ENCODE data around the gene TUBB2B. TPM values are rescaled to one million over a fixed set of nuclear protein-coding genes. Genes with fewer than 3 reads are reported as not detected.

The TUBB2B gene
- total and polyA plus RNA-seq, 2 experiments from 2014 or later, result 355 to 794 TPM

DNA sequence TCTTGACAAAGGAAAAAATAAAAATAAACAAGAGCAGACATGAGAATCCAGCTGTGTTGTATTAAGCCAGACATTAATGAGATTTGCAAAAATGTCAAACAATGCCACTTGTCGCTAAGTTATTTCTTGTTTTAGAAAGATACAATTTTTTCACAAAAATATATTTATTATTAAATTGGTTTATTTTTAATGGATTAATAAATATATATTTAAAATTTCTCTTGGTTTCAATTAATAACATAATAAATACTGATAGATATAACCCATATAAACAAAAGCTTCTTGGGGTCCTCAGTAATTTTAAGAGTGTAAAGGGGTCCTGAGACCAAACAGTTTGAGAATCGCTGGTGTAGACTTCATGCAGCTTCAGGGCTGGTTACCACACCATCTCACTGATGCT is 26.1 kb downstream of the TUBB2B start (continued):
- TF ChIP-seq, protein P1, sequence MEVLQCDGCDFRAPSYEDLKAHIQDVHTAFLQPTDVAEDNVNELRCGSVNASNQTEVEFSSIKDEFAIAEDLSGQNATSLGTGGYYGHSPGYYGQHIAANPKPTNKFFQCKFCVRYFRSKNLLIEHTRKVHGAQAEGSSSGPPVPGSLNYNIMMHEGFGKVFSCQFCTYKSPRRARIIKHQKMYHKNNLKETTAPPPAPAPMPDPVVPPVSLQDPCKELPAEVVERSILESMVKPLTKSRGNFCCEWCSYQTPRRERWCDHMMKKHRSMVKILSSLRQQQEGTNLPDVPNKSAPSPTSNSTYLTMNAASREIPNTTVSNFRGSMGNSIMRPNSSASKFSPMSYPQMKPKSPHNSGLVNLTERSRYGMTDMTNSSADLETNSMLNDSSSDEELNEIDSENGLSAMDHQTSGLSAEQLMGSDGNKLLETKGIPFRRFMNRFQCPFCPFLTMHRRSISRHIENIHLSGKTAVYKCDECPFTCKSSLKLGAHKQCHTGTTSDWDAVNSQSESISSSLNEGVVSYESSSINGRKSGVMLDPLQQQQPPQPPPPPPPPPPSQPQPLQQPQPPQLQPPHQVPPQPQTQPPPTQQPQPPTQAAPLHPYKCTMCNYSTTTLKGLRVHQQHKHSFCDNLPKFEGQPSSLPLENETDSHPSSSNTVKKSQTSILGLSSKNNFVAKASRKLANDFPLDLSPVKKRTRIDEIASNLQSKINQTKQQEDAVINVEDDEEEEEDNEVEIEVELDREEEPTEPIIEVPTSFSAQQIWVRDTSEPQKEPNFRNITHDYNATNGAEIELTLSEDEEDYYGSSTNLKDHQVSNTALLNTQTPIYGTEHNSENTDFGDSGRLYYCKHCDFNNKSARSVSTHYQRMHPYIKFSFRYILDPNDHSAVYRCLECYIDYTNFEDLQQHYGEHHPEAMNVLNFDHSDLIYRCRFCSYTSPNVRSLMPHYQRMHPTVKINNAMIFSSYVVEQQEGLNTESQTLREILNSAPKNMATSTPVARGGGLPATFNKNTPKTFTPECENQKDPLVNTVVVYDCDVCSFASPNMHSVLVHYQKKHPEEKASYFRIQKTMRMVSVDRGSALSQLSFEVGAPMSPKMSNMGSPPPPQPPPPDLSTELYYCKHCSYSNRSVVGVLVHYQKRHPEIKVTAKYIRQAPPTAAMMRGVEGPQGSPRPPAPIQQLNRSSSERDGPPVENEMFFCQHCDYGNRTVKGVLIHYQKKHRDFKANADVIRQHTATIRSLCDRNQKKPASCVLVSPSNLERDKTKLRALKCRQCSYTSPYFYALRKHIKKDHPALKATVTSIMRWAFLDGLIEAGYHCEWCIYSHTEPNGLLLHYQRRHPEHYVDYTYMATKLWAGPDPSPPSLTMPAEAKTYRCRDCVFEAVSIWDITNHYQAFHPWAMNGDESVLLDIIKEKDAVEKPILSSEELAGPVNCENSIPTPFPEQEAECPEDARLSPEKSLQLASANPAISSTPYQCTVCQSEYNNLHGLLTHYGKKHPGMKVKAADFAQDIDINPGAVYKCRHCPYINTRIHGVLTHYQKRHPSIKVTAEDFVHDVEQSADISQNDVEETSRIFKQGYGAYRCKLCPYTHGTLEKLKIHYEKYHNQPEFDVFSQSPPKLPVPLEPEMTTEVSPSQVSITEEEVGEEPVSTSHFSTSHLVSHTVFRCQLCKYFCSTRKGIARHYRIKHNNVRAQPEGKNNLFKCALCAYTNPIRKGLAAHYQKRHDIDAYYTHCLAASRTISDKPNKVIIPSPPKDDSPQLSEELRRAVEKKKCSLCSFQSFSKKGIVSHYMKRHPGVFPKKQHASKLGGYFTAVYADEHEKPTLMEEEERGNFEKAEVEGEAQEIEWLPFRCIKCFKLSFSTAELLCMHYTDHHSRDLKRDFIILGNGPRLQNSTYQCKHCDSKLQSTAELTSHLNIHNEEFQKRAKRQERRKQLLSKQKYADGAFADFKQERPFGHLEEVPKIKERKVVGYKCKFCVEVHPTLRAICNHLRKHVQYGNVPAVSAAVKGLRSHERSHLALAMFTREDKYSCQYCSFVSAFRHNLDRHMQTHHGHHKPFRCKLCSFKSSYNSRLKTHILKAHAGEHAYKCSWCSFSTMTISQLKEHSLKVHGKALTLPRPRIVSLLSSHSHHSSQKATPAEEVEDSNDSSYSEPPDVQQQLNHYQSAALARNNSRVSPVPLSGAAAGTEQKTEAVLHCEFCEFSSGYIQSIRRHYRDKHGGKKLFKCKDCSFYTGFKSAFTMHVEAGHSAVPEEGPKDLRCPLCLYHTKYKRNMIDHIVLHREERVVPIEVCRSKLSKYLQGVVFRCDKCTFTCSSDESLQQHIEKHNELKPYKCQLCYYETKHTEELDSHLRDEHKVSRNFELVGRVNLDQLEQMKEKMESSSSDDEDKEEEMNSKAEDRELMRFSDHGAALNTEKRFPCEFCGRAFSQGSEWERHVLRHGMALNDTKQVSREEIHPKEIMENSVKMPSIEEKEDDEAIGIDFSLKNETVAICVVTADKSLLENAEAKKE (CRISPR knock-in tag; IDR thresholded peaks at IDR 0.05), result no peak
- TF ChIP-seq CREB1 (CRISPR knock-in tag; IDR thresholded peaks at IDR 0.05; ENCODE audit: low read depth), result no peak
- TF ChIP-seq POLR2AphosphoS5 (IDR thresholded peaks at IDR 0.05; ENCODE audit: low read depth), result no peak
- TF ChIP-seq NANOG (IDR thresholded peaks at IDR 0.05; ENCODE audit: borderline replicate concordance), result no peak
- TF ChIP-seq JUNB (IDR thresholded peaks at IDR 0.05; ENCODE audit: unreplicated experiment), result no peak
- TF ChIP-seq, protein P2, sequence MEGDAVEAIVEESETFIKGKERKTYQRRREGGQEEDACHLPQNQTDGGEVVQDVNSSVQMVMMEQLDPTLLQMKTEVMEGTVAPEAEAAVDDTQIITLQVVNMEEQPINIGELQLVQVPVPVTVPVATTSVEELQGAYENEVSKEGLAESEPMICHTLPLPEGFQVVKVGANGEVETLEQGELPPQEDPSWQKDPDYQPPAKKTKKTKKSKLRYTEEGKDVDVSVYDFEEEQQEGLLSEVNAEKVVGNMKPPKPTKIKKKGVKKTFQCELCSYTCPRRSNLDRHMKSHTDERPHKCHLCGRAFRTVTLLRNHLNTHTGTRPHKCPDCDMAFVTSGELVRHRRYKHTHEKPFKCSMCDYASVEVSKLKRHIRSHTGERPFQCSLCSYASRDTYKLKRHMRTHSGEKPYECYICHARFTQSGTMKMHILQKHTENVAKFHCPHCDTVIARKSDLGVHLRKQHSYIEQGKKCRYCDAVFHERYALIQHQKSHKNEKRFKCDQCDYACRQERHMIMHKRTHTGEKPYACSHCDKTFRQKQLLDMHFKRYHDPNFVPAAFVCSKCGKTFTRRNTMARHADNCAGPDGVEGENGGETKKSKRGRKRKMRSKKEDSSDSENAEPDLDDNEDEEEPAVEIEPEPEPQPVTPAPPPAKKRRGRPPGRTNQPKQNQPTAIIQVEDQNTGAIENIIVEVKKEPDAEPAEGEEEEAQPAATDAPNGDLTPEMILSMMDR (conservative IDR thresholded peaks at IDR 0.05; ENCODE audit: low read depth in 2 of 2), result no peak
- TF ChIP-seq, protein P3, sequence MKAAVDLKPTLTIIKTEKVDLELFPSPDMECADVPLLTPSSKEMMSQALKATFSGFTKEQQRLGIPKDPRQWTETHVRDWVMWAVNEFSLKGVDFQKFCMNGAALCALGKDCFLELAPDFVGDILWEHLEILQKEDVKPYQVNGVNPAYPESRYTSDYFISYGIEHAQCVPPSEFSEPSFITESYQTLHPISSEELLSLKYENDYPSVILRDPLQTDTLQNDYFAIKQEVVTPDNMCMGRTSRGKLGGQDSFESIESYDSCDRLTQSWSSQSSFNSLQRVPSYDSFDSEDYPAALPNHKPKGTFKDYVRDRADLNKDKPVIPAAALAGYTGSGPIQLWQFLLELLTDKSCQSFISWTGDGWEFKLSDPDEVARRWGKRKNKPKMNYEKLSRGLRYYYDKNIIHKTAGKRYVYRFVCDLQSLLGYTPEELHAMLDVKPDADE (IDR thresholded peaks at IDR 0.05), result no peak
